GM19193 (cell line): ENCODE measurements around the gene SH2D2A.
A peak's percentile ranks its signal among the peaks of the same experiment; 100 is the strongest.

ENCODE experiments used
- POLR2A ChIP-seq: IDR thresholded peaks from 4 replicates; pipeline ENCODE4 v1.6.1; 2011; ENCODE audit not compliant: insufficient read depth, insufficient read length; ENCODE audit errors: extremely low read depth

Gene SH2D2A

DNA sequence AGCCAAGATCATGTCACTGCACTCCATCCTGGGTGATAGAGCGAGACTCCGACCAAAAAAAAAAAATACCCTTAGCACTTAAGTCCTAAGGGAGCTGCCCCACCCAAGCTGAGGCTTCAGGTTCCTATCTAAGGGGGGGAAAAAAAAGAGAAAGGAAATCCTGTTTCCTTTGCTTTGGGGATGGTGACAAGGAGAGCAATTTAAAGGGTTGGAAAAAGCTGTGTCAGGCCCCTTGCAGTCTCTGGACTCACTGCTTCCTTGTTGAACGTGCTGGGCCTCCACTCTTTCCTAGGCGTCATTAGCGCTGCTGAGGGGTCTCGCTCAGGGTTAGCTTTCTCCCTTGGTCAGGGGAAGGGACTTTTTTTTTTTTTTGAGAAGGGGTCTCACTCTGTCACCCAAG, 31.2 kb downstream of the SH2D2A start:
- no peak for TF ChIP-seq POLR2A

DNA sequence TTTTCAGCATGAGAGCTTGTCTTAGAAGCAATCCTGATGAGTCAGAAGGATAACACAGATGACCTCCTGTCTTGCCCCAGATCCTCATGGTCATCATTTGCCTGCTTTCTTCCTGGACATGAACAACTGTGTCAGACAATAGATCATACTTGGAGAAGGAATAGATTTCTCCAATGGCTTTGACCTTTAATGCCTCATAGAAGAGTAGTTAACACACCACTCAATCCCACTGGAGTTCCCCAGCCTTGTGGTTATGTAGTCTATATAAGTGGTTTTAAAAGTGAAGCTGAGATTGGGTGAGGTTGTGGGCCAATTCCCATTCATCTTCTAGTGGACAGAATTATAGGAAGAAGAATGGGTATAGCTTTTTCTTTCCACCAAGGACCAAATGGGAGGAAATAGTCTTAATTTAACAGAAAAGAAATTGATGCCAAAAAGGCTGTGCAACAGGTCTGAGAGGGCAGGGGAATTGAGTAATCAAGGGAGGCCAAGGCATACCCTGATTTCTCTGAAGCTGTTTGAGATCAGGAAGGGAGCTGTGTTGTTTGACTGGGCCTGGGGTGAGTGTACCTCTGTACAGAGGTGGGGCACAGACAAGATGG, 35.0 kb downstream of the SH2D2A start:
- no peak for TF ChIP-seq POLR2A

DNA sequence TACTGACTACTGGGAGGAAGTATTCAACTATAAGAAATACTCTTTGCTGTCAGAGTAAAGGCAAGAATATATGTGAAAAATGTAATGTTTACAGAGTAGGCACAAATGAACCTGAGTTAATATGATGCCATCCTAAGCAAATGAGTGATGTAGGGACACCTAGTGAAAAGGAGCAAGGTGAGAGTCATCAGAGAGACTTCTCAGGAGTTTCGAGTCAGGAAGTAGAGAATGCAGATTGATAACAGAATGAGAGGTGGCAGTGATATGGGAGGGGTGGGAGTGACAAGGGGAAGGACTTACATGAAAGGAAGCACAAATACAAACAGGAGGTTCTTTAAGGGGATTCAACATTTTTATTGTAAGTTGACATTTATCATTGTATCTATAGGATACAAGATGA, 39.1 kb downstream of the SH2D2A start:
- TF ChIP-seq POLR2A = no peak

DNA sequence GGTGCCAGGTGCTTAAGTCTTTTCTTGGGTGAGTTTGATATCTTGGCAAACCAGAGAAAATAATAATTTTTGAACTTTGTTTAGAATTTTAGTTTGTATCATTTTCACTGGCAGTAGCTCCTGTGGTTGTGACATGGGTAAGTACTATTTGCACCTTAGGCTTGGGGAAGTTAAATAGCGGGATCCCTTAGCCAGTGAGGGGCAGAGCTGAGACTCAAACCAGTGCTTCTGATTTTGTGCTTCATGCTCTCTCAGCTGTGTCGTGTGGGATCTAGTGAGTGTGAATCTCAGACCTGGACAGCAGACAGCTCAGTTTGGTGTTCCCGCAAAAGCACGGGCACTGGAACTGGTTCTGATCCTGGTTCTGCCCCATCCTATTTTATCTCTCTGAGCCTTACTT, 39.7 kb downstream of the SH2D2A start:
- no peak for TF ChIP-seq POLR2A

DNA sequence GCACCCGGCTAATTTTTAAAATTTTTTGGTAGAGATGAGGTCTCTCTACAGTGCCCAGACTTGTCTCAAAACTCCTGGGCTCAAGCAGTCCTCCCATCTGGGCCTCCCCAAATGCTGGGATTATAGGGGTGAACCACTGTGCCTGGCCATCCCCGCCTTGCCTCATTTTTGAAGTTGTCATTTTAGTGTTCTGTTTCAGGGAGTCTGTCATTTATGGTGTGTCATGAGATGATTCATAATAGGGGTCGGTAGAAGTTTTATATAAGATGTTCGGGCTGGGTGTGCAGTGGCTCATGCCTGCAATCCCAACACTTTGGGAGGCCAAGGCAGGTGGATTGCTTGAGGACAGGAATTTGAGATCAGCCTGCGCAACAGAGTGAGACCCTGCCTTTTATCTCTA, 40.8 kb downstream of the SH2D2A start:
- no peak for TF ChIP-seq POLR2A

DNA sequence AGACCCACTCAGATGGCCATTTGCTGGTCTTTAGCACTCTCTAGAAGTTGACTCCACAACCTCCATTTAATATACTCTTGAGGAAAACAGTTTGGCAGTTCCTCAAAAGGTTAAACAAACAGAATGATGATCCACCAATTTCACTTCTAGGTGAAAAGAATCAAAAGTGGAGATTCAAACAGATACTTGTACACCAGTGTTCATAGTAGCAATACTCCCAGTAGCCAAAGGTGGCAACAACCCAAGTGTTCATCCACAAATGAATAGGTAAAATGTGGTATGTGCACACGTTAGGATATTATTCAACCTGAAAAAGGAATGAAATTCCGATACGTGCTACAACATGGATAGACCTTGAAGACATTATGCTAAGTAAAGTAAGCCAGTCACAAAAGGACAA, 43.0 kb downstream of the SH2D2A start:
- no peak for TF ChIP-seq POLR2A

DNA sequence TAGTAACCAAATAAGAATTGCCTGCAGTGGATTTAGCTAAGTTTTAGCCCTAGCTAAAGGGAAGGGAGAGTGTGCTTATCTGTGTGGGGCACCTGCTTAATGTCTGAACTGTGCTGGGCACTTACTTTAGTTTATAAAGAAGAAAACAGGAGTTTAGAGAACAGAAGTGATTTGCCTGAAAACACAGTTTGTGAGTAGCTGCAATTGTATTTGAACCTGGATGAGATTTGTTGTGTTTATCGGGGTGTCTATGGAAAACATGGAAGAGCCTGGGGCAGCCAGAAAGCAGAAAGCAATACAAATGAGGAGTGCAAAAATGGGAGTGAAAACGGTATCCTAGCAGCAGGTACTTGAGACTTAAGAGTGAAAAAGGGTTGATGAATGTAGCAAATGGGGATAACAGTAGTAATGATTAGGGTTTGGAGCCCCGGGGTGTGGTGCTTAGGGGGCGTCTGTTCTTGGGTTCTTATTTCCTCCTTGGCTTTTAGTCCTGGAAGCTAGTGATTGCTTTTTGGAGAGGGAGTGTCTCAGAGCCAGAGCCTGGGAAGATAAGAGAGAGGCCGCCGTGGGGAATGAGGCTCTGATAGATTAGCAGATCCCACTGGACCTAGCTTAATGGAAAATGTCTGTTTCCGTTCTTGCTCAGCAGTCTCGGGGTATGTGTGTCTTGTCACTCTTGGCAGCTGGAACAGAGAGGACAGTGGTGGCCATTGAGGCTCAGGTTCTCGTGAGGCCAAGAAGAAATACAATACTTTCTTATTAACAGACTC, 43.7 kb downstream of the SH2D2A start:
- TF ChIP-seq POLR2A = no peak

DNA sequence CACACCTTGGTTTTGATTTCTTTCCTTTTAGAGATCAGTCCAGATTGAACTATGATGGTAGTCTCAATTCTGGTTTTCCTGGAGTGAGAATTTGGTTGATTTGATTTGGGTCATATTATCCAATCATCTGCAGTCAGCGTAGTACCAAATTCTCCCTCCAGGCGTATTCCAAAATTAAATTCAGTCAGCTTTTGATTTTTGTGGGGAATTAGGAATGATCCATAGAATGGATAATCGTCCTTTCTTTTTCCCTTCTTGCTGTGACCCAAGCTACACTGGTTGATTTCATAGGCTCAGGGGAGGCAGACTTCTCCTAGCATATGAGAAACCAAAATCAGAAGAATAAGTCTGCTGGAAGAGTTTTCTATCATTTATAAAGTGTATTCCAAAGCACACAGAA, 44.4 kb downstream of the SH2D2A start:
- no peak for TF ChIP-seq POLR2A

DNA sequence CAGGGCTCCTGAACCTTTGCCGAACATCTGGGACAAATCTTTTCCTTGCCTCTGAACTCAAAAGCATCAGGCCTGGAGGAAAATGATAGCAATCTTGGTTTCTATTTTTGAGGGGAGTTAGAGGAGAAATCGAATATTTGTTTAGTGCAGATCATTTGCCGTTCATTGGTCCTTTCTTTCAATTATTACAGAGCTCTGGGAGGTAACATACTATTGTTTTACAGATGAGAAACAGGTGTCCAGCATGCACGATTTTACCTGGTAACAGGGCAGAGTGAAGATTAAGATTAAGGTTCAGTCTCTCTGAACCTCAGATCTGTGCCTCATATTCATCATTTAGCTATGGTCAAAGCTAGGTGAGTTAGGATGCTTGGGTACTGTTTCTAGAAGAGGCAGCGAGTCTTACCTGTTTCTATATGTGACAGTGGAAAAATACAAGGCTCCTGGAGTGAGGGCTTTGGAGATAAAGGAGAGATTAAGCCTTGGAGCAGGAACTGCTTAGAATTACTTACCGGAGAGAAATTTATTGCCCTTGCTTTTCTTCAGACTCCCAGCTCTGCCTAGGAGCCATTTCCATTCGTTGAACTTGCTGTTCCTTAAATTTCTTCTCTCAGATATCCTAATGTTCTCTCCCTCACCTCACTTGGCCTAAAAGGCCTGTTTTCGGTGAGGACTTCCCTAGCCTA, 47.9 kb downstream of the SH2D2A start:
- TF ChIP-seq POLR2A = no peak

DNA sequence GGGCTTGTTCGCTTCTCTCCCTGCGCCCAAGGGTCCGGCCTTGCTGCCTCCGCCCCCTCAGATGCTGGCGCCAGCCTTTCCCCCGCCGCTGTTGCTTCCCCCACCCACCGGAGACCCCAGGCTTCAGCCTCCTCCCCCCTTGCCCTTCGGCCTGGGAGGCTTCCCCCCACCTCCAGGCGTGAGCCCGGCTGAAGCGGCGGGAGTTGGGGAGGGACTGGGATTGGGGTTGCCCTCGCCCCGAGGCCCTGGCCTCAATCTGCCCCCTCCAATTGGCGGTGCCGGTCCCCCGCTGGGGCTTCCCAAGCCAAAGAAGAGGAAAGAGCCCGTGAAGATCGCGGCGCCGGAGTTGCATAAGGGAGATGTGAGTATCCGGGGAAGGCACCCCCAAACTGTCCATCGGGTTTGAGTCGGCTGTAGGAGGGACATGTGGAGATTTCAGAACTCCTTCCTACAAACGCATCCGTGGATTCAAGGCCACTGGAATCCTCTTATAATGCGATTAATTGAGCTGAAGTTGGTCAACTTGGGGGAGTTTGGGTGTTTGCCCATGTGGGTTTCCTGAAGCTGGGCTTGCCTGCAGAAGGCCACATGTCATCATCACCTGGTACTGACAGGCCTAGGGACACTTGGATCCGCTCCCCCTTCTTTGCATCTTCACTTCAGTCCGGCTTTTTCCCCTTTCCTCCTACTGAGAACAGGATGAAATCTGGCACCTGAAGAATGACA, 48.6 kb downstream of the SH2D2A start:
- TF ChIP-seq POLR2A = no peak

DNA sequence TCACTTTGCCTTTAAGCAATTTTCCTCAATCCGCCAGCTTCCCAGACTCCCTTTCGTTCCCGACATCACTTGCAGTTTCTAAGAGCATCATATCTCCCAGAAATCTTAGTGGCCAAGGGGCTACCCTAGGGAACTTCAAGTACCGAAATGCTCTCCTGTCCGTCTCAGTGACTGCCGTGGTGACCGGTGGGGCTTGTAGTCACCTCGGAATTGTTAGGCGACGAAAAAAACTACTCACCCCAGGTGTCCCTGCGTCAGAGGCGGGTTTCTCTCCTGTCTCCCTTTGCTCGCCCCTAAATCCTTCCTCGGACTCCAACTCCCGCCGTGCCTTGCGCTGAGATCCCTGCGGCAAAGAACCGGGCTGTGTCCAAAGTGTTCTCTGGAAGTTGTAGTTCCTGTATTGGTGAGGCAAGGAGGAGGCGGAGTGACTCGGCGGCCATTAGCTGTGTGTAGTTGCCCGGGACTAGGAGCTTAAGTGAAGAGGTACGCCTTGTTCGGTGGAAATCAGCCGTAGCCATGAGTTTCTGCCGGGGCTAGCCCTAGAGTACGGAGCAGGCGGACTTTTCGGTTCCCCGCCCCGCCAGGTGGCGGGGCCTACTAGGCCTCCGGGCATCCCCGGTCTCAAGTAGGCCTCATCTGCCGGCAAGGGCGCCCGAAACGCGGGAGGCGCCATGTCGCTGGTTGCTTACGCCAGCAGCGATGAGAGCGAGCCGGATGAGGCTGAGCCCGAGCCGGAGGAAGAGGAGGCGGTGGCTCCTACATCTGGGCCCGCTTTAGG, 49.4 kb downstream of the SH2D2A start, which contains the start of gene PRCC:
Gene PRCC, plus strand, starts transcription at position 435 of the 778 bp plus-strand sequence. Its CDS starts 237 bp downstream, at position 672.
- peak; percentile 51 for TF ChIP-seq POLR2A

DNA sequence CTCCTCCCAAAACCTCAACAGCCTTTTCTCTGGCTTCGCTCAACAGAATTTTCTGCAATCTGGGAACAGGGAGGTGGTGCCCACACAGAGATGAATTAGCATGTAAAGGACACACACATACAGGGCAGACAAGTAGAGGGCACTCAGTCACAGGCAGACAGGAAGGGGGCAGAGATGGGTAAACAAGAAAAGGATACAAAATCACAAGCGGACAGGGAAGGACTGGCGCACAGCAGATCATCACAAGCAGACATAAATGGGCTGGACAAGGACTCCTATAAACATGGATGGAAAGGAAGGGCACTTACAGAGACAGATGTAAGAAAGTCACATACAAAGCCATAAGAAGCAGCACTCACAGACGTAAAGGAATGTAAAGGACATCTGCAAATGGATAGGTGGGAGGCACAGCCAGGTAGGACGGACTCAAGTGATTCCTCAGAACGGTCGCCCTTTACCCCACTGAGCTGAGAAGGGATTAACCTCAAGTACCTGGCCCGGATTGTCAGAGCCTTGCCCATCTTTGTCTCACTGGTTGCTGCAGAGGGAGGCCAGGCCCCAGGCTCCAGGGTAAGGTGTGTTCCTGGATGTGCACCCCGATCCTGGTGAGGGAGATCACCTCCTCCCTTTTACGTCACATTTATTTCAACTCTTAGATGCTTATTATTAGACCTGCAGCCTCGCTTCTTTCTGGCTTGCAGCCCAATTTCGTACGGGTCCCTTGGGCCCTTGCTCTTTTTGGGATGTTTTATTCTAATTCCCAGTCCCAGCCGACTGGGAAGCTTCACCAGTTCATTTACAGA, 50.1 kb downstream of the SH2D2A start:
- TF ChIP-seq POLR2A = peak; percentile 46

DNA sequence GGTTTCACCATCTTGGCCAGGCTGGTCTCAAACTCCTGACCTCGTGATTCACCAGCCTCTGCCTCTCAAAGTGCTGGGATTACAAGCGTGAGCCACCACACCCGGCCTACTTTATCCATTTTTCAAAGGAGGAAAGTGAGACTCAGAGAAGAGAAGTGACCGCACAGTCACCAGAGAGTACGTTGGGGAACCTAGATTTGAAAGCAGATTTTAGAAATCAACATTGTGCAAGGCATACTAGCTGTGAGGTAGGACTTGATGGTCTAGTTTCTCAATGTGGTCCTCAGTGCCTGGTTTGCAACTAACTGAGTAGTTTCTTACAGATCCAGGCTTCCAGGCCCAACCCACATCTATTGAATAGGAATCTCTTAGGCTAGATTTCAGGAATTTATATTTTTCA, 51.0 kb downstream of the SH2D2A start:
- no peak for TF ChIP-seq POLR2A

DNA sequence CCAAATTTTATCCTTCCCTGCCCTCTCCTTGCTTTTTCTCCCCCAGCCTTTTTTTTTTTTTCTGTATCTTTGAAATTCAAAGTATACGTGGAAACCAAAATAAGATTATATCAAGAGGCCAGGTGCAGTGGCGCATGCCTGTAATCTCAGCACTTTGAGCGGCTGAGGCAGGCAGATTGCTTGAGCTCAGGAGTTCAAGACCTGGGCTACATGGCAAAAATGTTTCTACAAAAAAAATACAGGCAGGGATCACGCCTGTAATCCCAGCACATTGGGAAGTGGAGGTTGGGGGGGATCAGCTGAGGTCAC, 55.9 kb downstream of the SH2D2A start:
- no peak for TF ChIP-seq POLR2A
